WTC11 (cell line): ENCODE results near the gene ATP13A2. TPM values are rescaled to one million over a fixed set of nuclear protein-coding genes. Genes with fewer than 3 reads are reported as not detected.

Experiments used
- ATAC-seq: fragments of 200-7000 bp; cut with Tn5 transposase; 2 replicates; pipeline ENCODE4 v1.10.0; 2021; ENCODE audit warnings: mild to moderate bottlenecking, moderate library complexity
- CTCF ChIA-PET: fragments of 300-600 bp; sonication (Branson Sonifier 250); formaldehyde crosslinking; loops from one replicate; lab custom pipeline; 2021; ENCODE audit warnings: antibody characterized with exemption; lab: Charles Lee
- POLR2A ChIA-PET: fragments of 350-600 bp; sonication (Branson Sonifier 250); formaldehyde crosslinking; loops from one replicate; lab custom pipeline; 2021; ENCODE audit warnings: antibody characterized with exemption; lab: Charles Lee
- DNase-seq: peaks from one replicate; pipeline ENCODE4 v3.0.0; 2021; ENCODE audit warnings: low spot score
- H3K27ac Mint-ChIP-seq: 2 replicates; pipeline ENCODE4 v1.8.0; 2021; ENCODE audit warnings: mixed read lengths
- H3K27me3 Mint-ChIP-seq: 2 replicates; pipeline ENCODE4 v1.8.0; 2021; ENCODE audit warnings: low read depth, mild to moderate bottlenecking, moderate library complexity, mixed read lengths
- H3K36me3 Mint-ChIP-seq: 2 replicates; pipeline ENCODE4 v1.8.0; 2021; ENCODE audit warnings: mixed read lengths
- H3K4me1 Mint-ChIP-seq: 2 replicates; pipeline ENCODE4 v1.8.0; 2022; ENCODE audit warnings: mixed read lengths
- H3K4me3 Mint-ChIP-seq: 2 replicates; pipeline ENCODE4 v1.8.0; 2021; ENCODE audit warnings: mild to moderate bottlenecking, moderate library complexity, mixed read lengths
- H3K9me3 Mint-ChIP-seq: 2 replicates; pipeline ENCODE4 v1.8.0; 2021; ENCODE audit warnings: mixed read lengths
- EMX1 ChIP-seq: fragments of 250-450 bp; sonication (Bioruptor Pico); IDR thresholded peaks from 2 replicates; pipeline ENCODE4 v1.8.0; 2021; ENCODE audit warnings: mild to moderate bottlenecking
- FOXP1 ChIP-seq: sonication (generic); formaldehyde crosslinking; IDR thresholded peaks from 2 replicates; pipeline ENCODE4 v1.8.0; 2022; ENCODE audit warnings: missing genetic modification reagents, mild to moderate bottlenecking, moderate library complexity, borderline replicate concordance
- HMGA2 ChIP-seq: fragments of 250-450 bp; sonication (Bioruptor Pico); IDR thresholded peaks from 2 replicates; pipeline ENCODE4 v1.4.0; 2021; ENCODE audit warnings: mild to moderate bottlenecking, moderate library complexity
- MXD4 ChIP-seq: fragments of 250-450 bp; sonication (Bioruptor Pico); IDR thresholded peaks from 2 replicates; pipeline ENCODE4 v1.8.0; 2021; ENCODE audit warnings: mild to moderate bottlenecking, moderate library complexity, borderline replicate concordance
- SP1 ChIP-seq: sonication (generic); formaldehyde crosslinking; conservative IDR thresholded peaks from 2 replicates; pipeline ENCODE4 v1.8.1; 2022; ENCODE audit warnings: missing genetic modification reagents
- USF2 ChIP-seq: sonication (generic); formaldehyde crosslinking; IDR thresholded peaks from 2 replicates; pipeline ENCODE4 v1.8.1; 2023; ENCODE audit warnings: mild to moderate bottlenecking, missing genetic modification reagents, moderate library complexity
- total RNA-seq: library from RNA; stranded (reverse); gene quantifications from 3 replicates; pipeline ENCODE4 v1.2.3, GENCODE V29; 2021
- TF ChIP-seq, protein P1 (sequence below): sonication (generic); formaldehyde crosslinking; IDR thresholded peaks from 2 replicates; pipeline ENCODE4 v1.8.0; 2022; ENCODE audit warnings: mild to moderate bottlenecking, missing genetic modification reagents
- TF ChIP-seq, protein P2 (sequence below): sonication (generic); formaldehyde crosslinking; IDR thresholded peaks from 2 replicates; pipeline ENCODE4 v1.8.1; 2022; ENCODE audit warnings: low read depth, mild to moderate bottlenecking, moderate library complexity, missing genetic modification reagents, borderline replicate concordance
- TF ChIP-seq, protein P3 (sequence below): sonication (generic); formaldehyde crosslinking; IDR thresholded peaks from 2 replicates; pipeline ENCODE4 v1.8.1; 2023; ENCODE audit warnings: mild to moderate bottlenecking, missing genetic modification reagents, borderline replicate concordance

Gene ATP13A2
- total RNA-seq, 1 experiment from 2014 or later, result 95.9 TPM

GRCh38 chr1:16972189-16972895 is 39.4 kb downstream of the ATP13A2 start:
- TF ChIP-seq, protein P1, sequence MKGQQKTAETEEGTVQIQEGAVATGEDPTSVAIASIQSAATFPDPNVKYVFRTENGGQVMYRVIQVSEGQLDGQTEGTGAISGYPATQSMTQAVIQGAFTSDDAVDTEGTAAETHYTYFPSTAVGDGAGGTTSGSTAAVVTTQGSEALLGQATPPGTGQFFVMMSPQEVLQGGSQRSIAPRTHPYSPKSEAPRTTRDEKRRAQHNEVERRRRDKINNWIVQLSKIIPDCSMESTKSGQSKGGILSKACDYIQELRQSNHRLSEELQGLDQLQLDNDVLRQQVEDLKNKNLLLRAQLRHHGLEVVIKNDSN (CRISPR knock-in tag), result no peak
- TF ChIP-seq SP1 (CRISPR knock-in tag) (no peak), HMGA2 (CRISPR knock-in tag) (no peak), MXD4 (CRISPR knock-in tag) (no peak)
- TF ChIP-seq, protein P2, sequence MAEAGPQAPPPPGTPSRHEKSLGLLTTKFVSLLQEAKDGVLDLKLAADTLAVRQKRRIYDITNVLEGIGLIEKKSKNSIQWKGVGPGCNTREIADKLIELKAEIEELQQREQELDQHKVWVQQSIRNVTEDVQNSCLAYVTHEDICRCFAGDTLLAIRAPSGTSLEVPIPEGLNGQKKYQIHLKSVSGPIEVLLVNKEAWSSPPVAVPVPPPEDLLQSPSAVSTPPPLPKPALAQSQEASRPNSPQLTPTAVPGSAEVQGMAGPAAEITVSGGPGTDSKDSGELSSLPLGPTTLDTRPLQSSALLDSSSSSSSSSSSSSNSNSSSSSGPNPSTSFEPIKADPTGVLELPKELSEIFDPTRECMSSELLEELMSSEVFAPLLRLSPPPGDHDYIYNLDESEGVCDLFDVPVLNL (CRISPR knock-in tag), result no peak
- TF ChIP-seq, protein P3, sequence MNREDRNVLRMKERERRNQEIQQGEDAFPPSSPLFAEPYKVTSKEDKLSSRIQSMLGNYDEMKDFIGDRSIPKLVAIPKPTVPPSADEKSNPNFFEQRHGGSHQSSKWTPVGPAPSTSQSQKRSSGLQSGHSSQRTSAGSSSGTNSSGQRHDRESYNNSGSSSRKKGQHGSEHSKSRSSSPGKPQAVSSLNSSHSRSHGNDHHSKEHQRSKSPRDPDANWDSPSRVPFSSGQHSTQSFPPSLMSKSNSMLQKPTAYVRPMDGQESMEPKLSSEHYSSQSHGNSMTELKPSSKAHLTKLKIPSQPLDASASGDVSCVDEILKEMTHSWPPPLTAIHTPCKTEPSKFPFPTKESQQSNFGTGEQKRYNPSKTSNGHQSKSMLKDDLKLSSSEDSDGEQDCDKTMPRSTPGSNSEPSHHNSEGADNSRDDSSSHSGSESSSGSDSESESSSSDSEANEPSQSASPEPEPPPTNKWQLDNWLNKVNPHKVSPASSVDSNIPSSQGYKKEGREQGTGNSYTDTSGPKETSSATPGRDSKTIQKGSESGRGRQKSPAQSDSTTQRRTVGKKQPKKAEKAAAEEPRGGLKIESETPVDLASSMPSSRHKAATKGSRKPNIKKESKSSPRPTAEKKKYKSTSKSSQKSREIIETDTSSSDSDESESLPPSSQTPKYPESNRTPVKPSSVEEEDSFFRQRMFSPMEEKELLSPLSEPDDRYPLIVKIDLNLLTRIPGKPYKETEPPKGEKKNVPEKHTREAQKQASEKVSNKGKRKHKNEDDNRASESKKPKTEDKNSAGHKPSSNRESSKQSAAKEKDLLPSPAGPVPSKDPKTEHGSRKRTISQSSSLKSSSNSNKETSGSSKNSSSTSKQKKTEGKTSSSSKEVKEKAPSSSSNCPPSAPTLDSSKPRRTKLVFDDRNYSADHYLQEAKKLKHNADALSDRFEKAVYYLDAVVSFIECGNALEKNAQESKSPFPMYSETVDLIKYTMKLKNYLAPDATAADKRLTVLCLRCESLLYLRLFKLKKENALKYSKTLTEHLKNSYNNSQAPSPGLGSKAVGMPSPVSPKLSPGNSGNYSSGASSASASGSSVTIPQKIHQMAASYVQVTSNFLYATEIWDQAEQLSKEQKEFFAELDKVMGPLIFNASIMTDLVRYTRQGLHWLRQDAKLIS (CRISPR knock-in tag), result no peak
- Mint-ChIP-seq H3K4me1 (peaks cover 26% of the 10 kb centered on the region), H3K4me3 (no peak overlapping the region), H3K27me3 (no peaks in the 10 kb centered on the region), H3K36me3 (peaks cover 3% of the 10 kb centered on the region; the same call in 1 of the 2 replicates), H3K9me3 (no peaks in the 10 kb centered on the region), H3K27ac (peak overlapping the region; percentile 76)
- peak; percentile 5; the same call in 1 of the 2 replicates for ATAC-seq
- ChIA-PET CTCF (interaction anchor here (0.7 to 3.7 kb wide), 4 partner anchors 12 to 74 kb away, joined by 4 to 20 read pairs (median 7); no protein-coding TSS in a partner anchor), POLR2A (interaction anchor here (1.1 kb wide), 1 partner anchor 41 kb away, joined by 3 read pairs; no protein-coding TSS in a partner anchor)
- DNase-seq, result no peak

DNA sequence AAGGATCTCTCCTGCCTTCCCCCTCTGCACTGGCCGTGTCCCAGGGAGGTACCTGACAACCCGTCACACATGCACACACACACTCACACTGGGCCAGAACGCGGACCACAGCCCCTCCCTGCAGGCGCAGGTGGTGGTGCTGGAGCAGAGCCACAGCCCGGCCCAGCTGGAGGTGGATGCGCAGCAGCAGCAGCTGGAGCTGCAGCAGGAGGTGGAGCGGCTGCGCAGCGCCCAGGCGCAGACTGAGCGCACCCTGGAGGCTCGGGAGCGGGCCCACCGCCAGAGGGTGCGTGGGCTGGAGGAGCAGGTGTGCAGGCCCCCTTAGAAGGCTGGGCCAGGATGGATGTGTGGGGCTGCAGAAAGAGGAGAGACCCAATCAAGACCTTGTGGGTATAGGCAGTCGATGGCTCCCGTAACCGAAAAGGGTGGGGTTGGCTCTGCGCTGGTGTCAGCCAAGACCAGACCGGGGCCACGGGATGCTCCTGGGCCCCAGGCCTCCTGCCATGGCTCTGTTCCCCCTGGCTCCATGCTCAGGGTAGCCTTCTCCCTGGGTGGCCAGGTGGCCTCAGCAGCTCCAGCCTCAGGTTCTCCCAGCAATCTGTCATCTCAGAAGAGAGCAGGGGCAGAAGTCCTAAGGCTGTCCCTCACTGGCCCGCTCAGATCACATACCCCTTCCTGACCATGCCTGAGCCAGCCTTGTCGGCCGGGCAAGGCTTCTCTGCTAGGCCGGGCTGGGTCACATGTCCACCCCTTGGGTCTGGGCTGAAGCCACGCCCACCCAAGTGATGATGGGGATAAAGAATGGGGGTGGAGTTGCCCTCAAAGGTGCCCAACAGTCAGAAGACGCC is 40.2 kb downstream of the ATP13A2 start:
- Mint-ChIP-seq H3K27me3 (no peaks in the 10 kb centered on the region), H3K4me3 (no peak overlapping the region), H3K9me3 (no peaks in the 10 kb centered on the region), H3K27ac (peak overlapping the region; percentile 49; the same call in 1 of the 2 replicates), H3K4me1 (peaks cover 26% of the 10 kb centered on the region), H3K36me3 (peaks cover 8% of the 10 kb centered on the region)
- TF ChIP-seq, protein P1 (CRISPR knock-in tag), result peak; percentile 89
- TF ChIP-seq USF2 (peak; percentile 90), FOXP1 (CRISPR knock-in tag) (no peak; the same call in 1 of the 2 replicates), EMX1 (CRISPR knock-in tag) (0 out of 2 replicates have a peak, but pooled peaks have one; percentile 29)
- ATAC-seq (peak; percentile 69), DNase-seq (peak; percentile 65)
- ChIA-PET POLR2A (no interaction called here), CTCF (interaction anchor here (0.7 to 3.7 kb wide), 3 partner anchors 11 to 75 kb away, joined by 4 to 20 read pairs (median 8); no protein-coding TSS in a partner anchor)
